GM12878 (cell line): ENCODE data around the gene C11orf91. TPM values are rescaled to one million over a fixed set of nuclear protein-coding genes. Genes with fewer than 3 reads are reported as not detected.

Source experiments
- ATAC-seq: fragments of 200-7000 bp; cut with Tn5 transposase; 3 replicates; pipeline ENCODE4 v1.9.1; 2020; ENCODE audit warnings: mild to moderate bottlenecking, moderate library complexity
- BruUV-seq: library from RNA; stranded (reverse); fragments of 400-500 nt; replicated peaks from 2 replicates; lab custom pipeline; 2021; lab: Mats Ljungman, UMichigan
- CTCF ChIA-PET: fragments of 300-600 bp; sonication (Branson Sonifier 250); formaldehyde crosslinking; extraction: SDS; loops from one replicate; lab custom pipeline; 2021; ENCODE audit warnings: inconsistent platforms; lab: Yijun Ruan, JAX
- POLR2A ChIA-PET: fragments of 350-600 bp; formaldehyde crosslinking; extraction: SDS; loops from one replicate; lab custom pipeline; 2021; ENCODE audit warnings: inconsistent platforms; lab: Charles Lee
- RAD21 ChIA-PET: fragments of 300-600 bp; sonication (Branson Sonifier 250); formaldehyde crosslinking; loops from one replicate; lab custom pipeline; 2023; ENCODE audit warnings: antibody characterized with exemption; ENCODE audit not compliant: unreplicated experiment; lab: Charles Lee
- SMC1A ChIA-PET: fragments of 300-600 bp; sonication (Branson Sonifier 250); formaldehyde crosslinking; loops from one replicate; lab custom pipeline; 2023; ENCODE audit not compliant: unreplicated experiment, uncharacterized antibody; lab: Charles Lee
- DNase-seq: peaks from one replicate; pipeline ENCODE4 v3.0.0-alpha.2; 2011; ENCODE audit warnings: low read depth, low spot score
- FAIRE-seq: peaks from 3 replicates; lab custom pipeline; 2011; peaks lifted over from hg19 to GRCh38; lab: Jason Lieb, UNC
- H2AFZ ChIP-seq: 2 replicates; pipeline ENCODE4 v1.6.0; 2011; ENCODE audit warnings: low read depth, low read length, control low read depth; ENCODE audit not compliant: control insufficient read depth
- H3K27ac ChIP-seq: 2 replicates; pipeline ENCODE4 v1.5.1; 2011; ENCODE audit warnings: control low read depth; ENCODE audit not compliant: control insufficient read depth, insufficient read depth
- H3K27me3 ChIP-seq, 2 experiments: replicated peaks in 1 of 2; 2 replicates each; pipeline versions ENCODE4 v1.6.0 to v1.6.1; 2011; ENCODE audit warnings: low read length in 1 of 2; ENCODE audit not compliant: control insufficient read depth in 2 of 2, insufficient read depth in 2 of 2
- H3K36me3 ChIP-seq, 2 experiments: 2 replicates each; pipeline ENCODE4 v1.5.1; 2011; ENCODE audit warnings: low read length in 1 of 2; ENCODE audit not compliant: control insufficient read depth in 2 of 2, insufficient read depth in 2 of 2
- H3K4me1 ChIP-seq: 2 replicates; pipeline ENCODE4 v1.6.1; 2011; ENCODE audit warnings: mild to moderate bottlenecking, low read length, moderate library complexity, mixed read lengths; ENCODE audit not compliant: control insufficient read depth, insufficient read depth
- H3K4me2 ChIP-seq: 2 replicates; pipeline ENCODE4 v1.6.0; 2011; ENCODE audit warnings: control low read depth; ENCODE audit not compliant: control insufficient read depth, insufficient read depth
- H3K4me3 ChIP-seq: fragments of 200-600 bp; sonication (generic); 2 replicates; pipeline ENCODE4 v1.5.1; 2016
- H3K79me2 ChIP-seq: 2 replicates; pipeline ENCODE4 v1.6.0; 2011; ENCODE audit warnings: low read length; ENCODE audit not compliant: control insufficient read depth, insufficient read depth
- H3K9ac ChIP-seq: 2 replicates; pipeline ENCODE4 v1.8.0; 2011; ENCODE audit warnings: low read length, control low read depth, mixed read lengths; ENCODE audit not compliant: control insufficient read depth, insufficient read depth
- H3K9me3 ChIP-seq: replicated peaks from 3 replicates; pipeline ENCODE4 v1.5.1; 2011; ENCODE audit warnings: mild to moderate bottlenecking, low read length; ENCODE audit not compliant: control insufficient read depth, insufficient read depth
- H4K20me1 ChIP-seq: 2 replicates; pipeline ENCODE4 v1.6.0; 2011; ENCODE audit not compliant: control insufficient read depth, insufficient read depth
- BCL11A ChIP-seq: IDR thresholded peaks from 2 replicates; pipeline ENCODE4 v1.6.1; 2011; ENCODE audit warnings: low read depth, low read length
- E2F8 ChIP-seq: fragments of 450-650 bp; IDR thresholded peaks from 2 replicates; pipeline ENCODE4 v1.6.1; 2018; ENCODE audit warnings: mild to moderate bottlenecking, low read depth, moderate library complexity; ENCODE audit not compliant: partially characterized antibody
- IKZF2 ChIP-seq, 2 experiments: fragments of 450-650 bp; IDR thresholded peaks; 2 replicates each; pipeline ENCODE4 v1.6.1; 2017; ENCODE audit warnings: mild to moderate bottlenecking in 2 of 2, moderate library complexity in 2 of 2
- KAT2A ChIP-seq: conservative IDR thresholded peaks from 2 replicates; pipeline ENCODE4 v1.6.1; 2011; ENCODE audit warnings: low read depth, low read length; ENCODE audit not compliant: control insufficient read depth
- MYB ChIP-seq: fragments of 150-350 bp; IDR thresholded peaks from 2 replicates; pipeline ENCODE4 v1.6.1; 2014; ENCODE audit warnings: mild to moderate bottlenecking, low read depth, low read length, borderline replicate concordance
- PAX8 ChIP-seq: fragments of 450-650 bp; IDR thresholded peaks from 2 replicates; pipeline ENCODE4 v1.6.1; 2017; ENCODE audit warnings: mild to moderate bottlenecking, moderate library complexity
- RB1 ChIP-seq: fragments of 450-650 bp; formaldehyde crosslinking; IDR thresholded peaks from 2 replicates; pipeline ENCODE4 v1.6.1; 2017; ENCODE audit warnings: mild to moderate bottlenecking, borderline replicate concordance
- RELB ChIP-seq: fragments of 450-650 bp; IDR thresholded peaks from 2 replicates; pipeline ENCODE4 v1.6.1; 2017; ENCODE audit warnings: low read depth, mild to moderate bottlenecking, moderate library complexity
- SMC3 ChIP-seq: IDR thresholded peaks from 2 replicates; pipeline ENCODE4 v1.6.1; 2011; ENCODE audit warnings: low read length, improper control_type of control experiment, borderline replicate concordance
- ZBTB4 ChIP-seq: fragments of 450-650 bp; formaldehyde crosslinking; IDR thresholded peaks from 2 replicates; pipeline ENCODE4 v1.4.0; 2022; ENCODE audit warnings: mild to moderate bottlenecking, moderate library complexity
- ZSCAN29 ChIP-seq: fragments of 450-650 bp; IDR thresholded peaks from 2 replicates; pipeline ENCODE4 v1.6.1; 2017; ENCODE audit warnings: mild to moderate bottlenecking, moderate library complexity
- WGBS: methylation state at CpG from one replicate; pipeline ENCODE4 v1.1.6; 2016; ENCODE audit warnings: low lambda C conversion rate; ENCODE audit not compliant: insufficient replicate concordance, insufficient coverage; ENCODE audit errors: missing lambda C conversion rate; 5-methylcytosine and 5-hydroxymethylcytosine counted together
- in situ Hi-C: fragments of 300-500 bp; cut with MboI; formaldehyde crosslinking; loops from 9 replicates; pipeline ENCODE4 v1.14.3; 2018; ENCODE audit warnings: mixed read lengths
- intact Hi-C: fragments of 100-400 bp; cut with micrococcal nuclease; formaldehyde crosslinking; loops from one replicate; pipeline ENCODE4 v1.14.2; 2022; ENCODE audit not compliant: unreplicated experiment
- polyA plus RNA-seq, 11 experiments: library from polyadenylated mRNA; depleted of rRNA in 4 of 11; unstranded in 6 of 11; stranded (reverse) in 5 of 11; fragments of >200 nt; fragmentation: Nextera tagmentation in 4 of 11; fragmentation: Illumina TruSeq in 1 of 11; extraction: Ambion mirVana in 4 of 11; extraction: Trizol in 1 of 11; gene quantifications; 1 replicate in 1 of 11; 2 replicates in 10 of 11; pipeline versions ENCODE4 v1.2.1 to v1.2.3, GENCODE V29; 2011 to 2016; ENCODE audit warnings: inconsistent platforms in 2 of 11, missing spikeins in 2 of 11, low read depth in 1 of 11
- total RNA-seq, 4 experiments: library from RNA; depleted of rRNA in 3 of 4; stranded (reverse); fragments of >200 nt in 3 of 4; fragmentation: Illumina TruSeq in 1 of 4; extraction: Trizol in 1 of 4; gene quantifications; 2 replicates each; pipeline versions ENCODE4 v1.2.1 to v1.2.3, GENCODE V29; 2013 to 2021
- TF ChIP-seq, protein P1 (sequence below), 3 experiments: IDR thresholded peaks in 2 of 3; conservative IDR thresholded peaks in 1 of 3; 2 replicates each; pipeline ENCODE4 v1.5.1; 2011; ENCODE audit warnings: low read depth in 3 of 3, low read length in 3 of 3, mild to moderate bottlenecking in 3 of 3, control low read depth in 2 of 3, moderate library complexity in 2 of 3, inconsistent platforms in 1 of 3, mixed read lengths in 1 of 3; ENCODE audit not compliant: control insufficient read depth in 2 of 3, insufficient read depth in 1 of 3; ENCODE audit errors: extremely low read depth in 1 of 3

Gene C11orf91
- total and polyA plus RNA-seq, 10 of the 15 experiments (the other 5 are each of a cell fraction or from before 2014, with no cell fraction given) = not detected

- no peak for TF ChIP-seq MYB
- no peak for TF ChIP-seq RB1
- TF ChIP-seq E2F8 = no peak
Observed at GRCh38 chr11:33718440-33718839, 17.8 kb upstream of the C11orf91 start (continued).

DNA sequence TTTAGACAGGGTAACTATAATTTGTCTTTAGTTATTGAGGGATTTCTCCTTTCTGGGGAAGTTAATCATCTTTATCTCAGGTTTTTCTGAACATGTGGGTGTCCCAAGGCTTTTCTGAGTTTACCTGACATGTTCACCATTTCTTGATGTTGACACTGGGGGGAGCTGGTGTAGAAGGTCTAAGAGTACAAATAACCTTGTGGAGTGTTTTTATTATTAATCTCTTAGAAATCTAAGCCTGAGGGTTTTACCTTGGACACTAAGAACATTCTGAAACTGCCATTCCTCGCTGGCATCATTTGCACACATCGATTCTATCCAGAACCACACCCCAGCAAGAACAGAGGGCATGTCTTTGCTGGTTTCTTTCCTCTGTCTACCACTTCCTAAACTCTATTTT, 15.6 kb upstream of the C11orf91 start:
- Histone ChIP-seq H4K20me1 (peaks cover 2% of the 10 kb centered on the region; the same call in 1 of the 2 replicates), H3K27me3 (no peaks in the 10 kb centered on the region), H3K4me1 (no peaks in the 10 kb centered on the region), H3K4me2 (no peak overlapping the region), H3K79me2 (no peaks in the 10 kb centered on the region), H2AFZ (no peak overlapping the region), H3K9ac (no peak overlapping the region), H3K9me3 (no peaks in the 10 kb centered on the region), H3K27ac (no peak overlapping the region), H3K36me3 (peaks cover 14 to 36% of the 10 kb centered on the region in 2 experiments; a peak in 3 of 4 replicates), H3K4me3 (no peak overlapping the region)
- no peak for FAIRE-seq
- WGBS = 69% methylated on average over 2 of the region's 2 CpGs
- BruUV-seq = no TSS peak
- SMC1A ChIA-PET = interaction anchor here (0.6 to 10.8 kb wide), 22 partner anchors 9 to 357 kb away, joined by 3 to 153 read pairs (median 4); partner anchors contain the start of gene CD59
- POLR2A ChIA-PET = interaction anchor here (1.1 to 1.9 kb wide), 3 partner anchors 9 to 26 kb away, joined by 4 to 6 read pairs (median 4); no protein-coding TSS in a partner anchor
- CTCF ChIA-PET = interaction anchor here (0.5 to 9.4 kb wide), 34 partner anchors 9 to 811 kb away, joined by 3 to 276 read pairs (median 4); partner anchors contain the start of genes C11orf91, CD59 and FBXO3
- peak; percentile 76 for ATAC-seq
- RAD21 ChIA-PET = interaction anchor here (0.7 to 8.6 kb wide), 14 partner anchors 8 to 371 kb away, joined by 3 to 158 read pairs (median 4); partner anchors contain the start of genes C11orf91 and CD59
- no peak for DNase-seq
- in situ Hi-C loops (no loop called here), intact Hi-C loops (loop anchor here (1.0 kb wide), 2 partner anchors 26 to 113 kb away; no protein-coding TSS in a partner anchor)
- TF ChIP-seq PAX8 (no peak), BCL11A (no peak), ZSCAN29 (no peak), IKZF2 (IDR thresholded peaks at IDR 0.05) (no peak), SMC3 (peak; percentile 73; the same call in 1 of the 2 replicates), ZBTB4 (CRISPR knock-in tag) (no peak), RELB (no peak), KAT2A (no peak)
- TF ChIP-seq, protein P1, sequence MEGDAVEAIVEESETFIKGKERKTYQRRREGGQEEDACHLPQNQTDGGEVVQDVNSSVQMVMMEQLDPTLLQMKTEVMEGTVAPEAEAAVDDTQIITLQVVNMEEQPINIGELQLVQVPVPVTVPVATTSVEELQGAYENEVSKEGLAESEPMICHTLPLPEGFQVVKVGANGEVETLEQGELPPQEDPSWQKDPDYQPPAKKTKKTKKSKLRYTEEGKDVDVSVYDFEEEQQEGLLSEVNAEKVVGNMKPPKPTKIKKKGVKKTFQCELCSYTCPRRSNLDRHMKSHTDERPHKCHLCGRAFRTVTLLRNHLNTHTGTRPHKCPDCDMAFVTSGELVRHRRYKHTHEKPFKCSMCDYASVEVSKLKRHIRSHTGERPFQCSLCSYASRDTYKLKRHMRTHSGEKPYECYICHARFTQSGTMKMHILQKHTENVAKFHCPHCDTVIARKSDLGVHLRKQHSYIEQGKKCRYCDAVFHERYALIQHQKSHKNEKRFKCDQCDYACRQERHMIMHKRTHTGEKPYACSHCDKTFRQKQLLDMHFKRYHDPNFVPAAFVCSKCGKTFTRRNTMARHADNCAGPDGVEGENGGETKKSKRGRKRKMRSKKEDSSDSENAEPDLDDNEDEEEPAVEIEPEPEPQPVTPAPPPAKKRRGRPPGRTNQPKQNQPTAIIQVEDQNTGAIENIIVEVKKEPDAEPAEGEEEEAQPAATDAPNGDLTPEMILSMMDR (IDR thresholded peaks at IDR 0.05 in 2 of 3, conservative IDR thresholded peaks at IDR 0.05 in 1 of 3; ENCODE audit: control insufficient read depth in 2 of 3, extremely low read depth in 1 of 3, insufficient read depth in 1 of 3, low read depth in 3 of 3, low read length in 3 of 3) = peak; percentile 38 to 65 (median 39); a peak in 4 of 6 replicates
